ENCODE data around the gene WWC2. TPM values are rescaled to one million over a fixed set of nuclear protein-coding genes. Genes with fewer than 3 reads are reported as not detected.

Gene WWC2
- total RNA-seq, 1 donor from 2014 or later, result 18.2 TPM

GRCh38 chr4:183132081-183132480 lies 33.0 kb downstream of the WWC2 start:
- Mint-ChIP-seq H3K27ac (ENCODE audit: unreplicated experiment) (no peak overlapping the region), H3K27me3 (ENCODE audit: unreplicated experiment) (no peaks in the 10 kb centered on the region), H3K4me3 (ENCODE audit: unreplicated experiment) (no peak overlapping the region), H3K36me3 (ENCODE audit: unreplicated experiment) (no peaks in the 10 kb centered on the region), H3K9me3 (ENCODE audit: unreplicated experiment) (no peaks in the 10 kb centered on the region), H3K4me1 (ENCODE audit: low read depth, unreplicated experiment) (peaks cover 7% of the 10 kb centered on the region)
- no peak for TF ChIP-seq CTCF (IDR thresholded peaks at IDR 0.05; ENCODE audit: partially characterized antibody, unreplicated experiment)
- DNase-seq, result no peak

- Mint-ChIP-seq H3K4me1 (ENCODE audit: low read depth, unreplicated experiment) (peaks cover 7% of the 10 kb centered on the region), H3K36me3 (ENCODE audit: unreplicated experiment) (no peaks in the 10 kb centered on the region), H3K4me3 (ENCODE audit: unreplicated experiment) (no peak overlapping the region), H3K27ac (ENCODE audit: unreplicated experiment) (no peak overlapping the region), H3K27me3 (ENCODE audit: unreplicated experiment) (peaks cover 2% of the 10 kb centered on the region), H3K9me3 (ENCODE audit: unreplicated experiment) (no peaks in the 10 kb centered on the region)
- no peak for DNase-seq
- TF ChIP-seq CTCF (IDR thresholded peaks at IDR 0.05; ENCODE audit: partially characterized antibody, unreplicated experiment), result no peak
Measured at GRCh38 chr4:183132865-183133264, 33.8 kb downstream of the WWC2 start.

GRCh38 chr4:183136855-183137254 lies 37.8 kb downstream of the WWC2 start:
- Mint-ChIP-seq H3K4me3 (ENCODE audit: unreplicated experiment) (no peak overlapping the region), H3K27me3 (ENCODE audit: unreplicated experiment) (peaks cover 3% of the 10 kb centered on the region), H3K27ac (ENCODE audit: unreplicated experiment) (no peak overlapping the region), H3K4me1 (ENCODE audit: low read depth, unreplicated experiment) (peaks cover 27% of the 10 kb centered on the region), H3K9me3 (ENCODE audit: unreplicated experiment) (no peaks in the 10 kb centered on the region), H3K36me3 (ENCODE audit: unreplicated experiment) (no peaks in the 10 kb centered on the region)
- no peak for TF ChIP-seq CTCF (IDR thresholded peaks at IDR 0.05; ENCODE audit: partially characterized antibody, unreplicated experiment)
- no peak for DNase-seq

GRCh38 chr4:183139058-183139750 lies 40.1 kb downstream of the WWC2 start:
- Mint-ChIP-seq H3K9me3 (ENCODE audit: unreplicated experiment) (peaks cover 2% of the 10 kb centered on the region), H3K4me3 (ENCODE audit: unreplicated experiment) (no peak overlapping the region), H3K36me3 (ENCODE audit: unreplicated experiment) (no peaks in the 10 kb centered on the region), H3K27ac (ENCODE audit: unreplicated experiment) (peak overlapping the region; percentile 11), H3K4me1 (ENCODE audit: low read depth, unreplicated experiment) (peaks cover 35% of the 10 kb centered on the region), H3K27me3 (ENCODE audit: unreplicated experiment) (peaks cover 3% of the 10 kb centered on the region)
- no peak for DNase-seq
- no peak for TF ChIP-seq CTCF (IDR thresholded peaks at IDR 0.05; ENCODE audit: partially characterized antibody, unreplicated experiment)

GRCh38 chr4:183139972-183140570 lies 41.0 kb downstream of the WWC2 start:
- peaks cover 3% of the 10 kb centered on the region for H3K27me3 Mint-ChIP-seq (ENCODE audit: unreplicated experiment)
- H3K4me3 Mint-ChIP-seq (ENCODE audit: unreplicated experiment), result no peak overlapping the region
- peaks cover 2% of the 10 kb centered on the region for H3K9me3 Mint-ChIP-seq (ENCODE audit: unreplicated experiment)
- no peak for TF ChIP-seq CTCF (IDR thresholded peaks at IDR 0.05; ENCODE audit: partially characterized antibody, unreplicated experiment)
- no peak for DNase-seq
- H3K36me3 Mint-ChIP-seq (ENCODE audit: unreplicated experiment), result no peaks in the 10 kb centered on the region
- H3K4me1 Mint-ChIP-seq (ENCODE audit: low read depth, unreplicated experiment), result peaks cover 40% of the 10 kb centered on the region
- H3K27ac Mint-ChIP-seq (ENCODE audit: unreplicated experiment), result peak overlapping the region; percentile 39
